B cell (primary cell): Measurements from ENCODE around the gene SGCA.

Source experiments
- EZH2 ChIP-seq: IDR thresholded peaks from 2 replicates; pipeline ENCODE4 v1.6.1; 2012; ENCODE audit warnings: borderline replicate concordance, low read depth, mild to moderate bottlenecking, moderate library complexity, low read length; ENCODE audit not compliant: insufficient read depth, poor library complexity, severe bottlenecking
- TF ChIP-seq, protein P1 (sequence below): fragments of 200-600 bp; IDR thresholded peaks from one replicate; pipeline ENCODE4 v1.8.0; 2022; ENCODE audit warnings: antibody characterized with exemption, mild to moderate bottlenecking

DNA sequence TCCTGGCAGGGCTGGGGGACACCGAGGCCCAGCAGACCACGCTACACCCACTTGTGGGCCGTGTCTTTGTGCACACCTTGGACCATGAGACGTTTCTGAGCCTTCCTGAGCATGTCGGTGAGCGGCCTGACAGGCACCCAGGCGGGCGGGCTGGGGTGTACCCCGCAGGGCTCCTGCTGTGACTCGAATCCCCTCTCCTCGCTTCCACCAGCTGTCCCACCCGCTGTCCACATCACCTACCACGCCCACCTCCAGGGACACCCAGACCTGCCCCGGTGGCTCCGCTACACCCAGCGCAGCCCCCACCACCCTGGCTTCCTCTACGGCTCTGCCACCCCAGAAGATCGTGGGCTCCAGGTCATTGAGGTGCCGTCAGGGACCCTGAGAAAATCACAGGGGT lies 1.6 kb downstream of the SGCA start:
- TF ChIP-seq, protein P1, sequence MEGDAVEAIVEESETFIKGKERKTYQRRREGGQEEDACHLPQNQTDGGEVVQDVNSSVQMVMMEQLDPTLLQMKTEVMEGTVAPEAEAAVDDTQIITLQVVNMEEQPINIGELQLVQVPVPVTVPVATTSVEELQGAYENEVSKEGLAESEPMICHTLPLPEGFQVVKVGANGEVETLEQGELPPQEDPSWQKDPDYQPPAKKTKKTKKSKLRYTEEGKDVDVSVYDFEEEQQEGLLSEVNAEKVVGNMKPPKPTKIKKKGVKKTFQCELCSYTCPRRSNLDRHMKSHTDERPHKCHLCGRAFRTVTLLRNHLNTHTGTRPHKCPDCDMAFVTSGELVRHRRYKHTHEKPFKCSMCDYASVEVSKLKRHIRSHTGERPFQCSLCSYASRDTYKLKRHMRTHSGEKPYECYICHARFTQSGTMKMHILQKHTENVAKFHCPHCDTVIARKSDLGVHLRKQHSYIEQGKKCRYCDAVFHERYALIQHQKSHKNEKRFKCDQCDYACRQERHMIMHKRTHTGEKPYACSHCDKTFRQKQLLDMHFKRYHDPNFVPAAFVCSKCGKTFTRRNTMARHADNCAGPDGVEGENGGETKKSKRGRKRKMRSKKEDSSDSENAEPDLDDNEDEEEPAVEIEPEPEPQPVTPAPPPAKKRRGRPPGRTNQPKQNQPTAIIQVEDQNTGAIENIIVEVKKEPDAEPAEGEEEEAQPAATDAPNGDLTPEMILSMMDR = no peak
- no peak for TF ChIP-seq EZH2
